ENCODE results near the gene DGKD. TPM values are rescaled to one million over a fixed set of nuclear protein-coding genes. Genes with fewer than 3 reads are reported as not detected.

The DGKD gene
- total RNA-seq, 1 donor from 2014 or later = 46.5 TPM

GRCh38 chr2:233407771-233408181 lies 53.5 kb downstream of the DGKD start:
- DNase-seq (ENCODE audit: low spot score in 2 of 2) (no peak), FAIRE-seq (no peak)

DNA sequence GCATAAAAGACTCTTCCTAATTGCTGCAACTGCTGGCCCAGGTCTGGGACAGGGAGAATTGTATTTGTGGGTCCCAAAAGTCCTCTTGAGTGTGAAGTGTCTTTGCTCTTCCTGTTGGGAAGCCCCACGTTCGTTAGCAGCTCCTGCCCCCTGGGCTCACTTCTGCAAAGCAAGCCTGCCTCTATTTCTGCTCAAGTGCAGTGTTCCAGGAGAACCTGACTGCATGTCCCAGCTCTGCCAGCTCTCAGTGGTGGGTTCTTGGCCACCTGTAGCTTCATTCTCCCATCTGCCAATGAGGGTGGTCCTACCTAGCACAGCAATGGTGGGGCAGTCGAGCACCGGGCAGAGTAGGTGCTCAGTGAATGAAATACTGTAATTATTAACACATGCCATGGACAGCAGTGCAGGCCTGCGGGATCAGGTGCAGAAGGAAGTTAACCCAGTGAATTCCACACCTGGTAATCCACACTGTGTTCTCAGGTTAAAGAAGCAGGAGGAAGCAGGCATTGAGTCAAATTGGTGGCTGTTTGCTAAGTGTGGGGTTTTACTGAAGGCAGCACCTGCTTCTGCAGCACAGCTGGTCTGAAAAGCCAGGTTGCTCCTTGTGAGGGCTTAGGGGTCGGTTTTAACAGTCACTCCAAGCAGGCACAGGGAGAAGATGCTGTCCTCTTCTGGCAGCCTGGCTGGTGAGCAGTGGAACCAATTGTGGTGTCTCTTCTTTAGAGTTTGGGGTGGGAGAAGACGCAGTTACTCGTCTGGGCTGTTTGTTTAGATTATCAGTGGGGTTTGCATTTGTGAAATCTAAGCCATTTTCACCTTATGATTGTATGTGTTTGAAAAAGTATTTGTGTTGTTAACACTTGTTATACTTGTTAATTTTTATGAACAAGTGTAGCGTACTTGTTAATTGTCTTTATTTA lies 54.3 kb downstream of the DGKD start:
- no peak for FAIRE-seq

DNA sequence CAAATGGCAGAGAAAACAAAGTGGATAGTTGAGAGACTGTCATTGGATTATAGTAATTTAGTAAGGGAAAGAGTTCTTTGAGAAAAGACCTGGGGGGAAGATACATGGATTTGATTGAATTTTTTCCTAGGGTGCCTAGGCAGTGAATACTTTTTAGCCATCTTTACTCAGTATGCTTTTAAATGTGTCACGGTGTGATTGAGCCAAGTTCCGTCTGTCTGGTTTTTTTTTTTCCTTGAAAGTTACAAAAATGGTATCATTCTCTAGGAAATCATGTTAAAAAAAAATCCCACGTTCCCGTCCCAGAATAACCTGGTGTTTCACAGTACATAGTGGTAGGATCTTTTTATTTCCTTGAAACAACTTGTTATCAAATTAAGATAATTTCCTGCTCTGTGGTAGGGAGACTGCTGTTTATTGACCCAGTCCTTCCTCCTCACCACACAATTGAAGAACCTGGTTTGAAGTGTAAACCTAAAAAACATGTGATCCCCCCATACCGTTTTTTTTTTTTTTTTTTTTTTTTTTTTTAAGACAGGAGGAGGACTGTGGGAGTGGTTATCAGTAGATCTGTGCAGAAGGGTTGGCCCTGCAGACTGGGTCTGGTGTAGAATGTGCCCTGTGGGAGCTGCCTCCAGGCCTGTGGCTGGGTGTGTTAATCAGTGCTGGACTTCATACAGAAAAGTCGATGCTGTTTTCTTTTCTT lies 55.1 kb downstream of the DGKD start:
- no peak for DNase-seq (ENCODE audit: low spot score in 2 of 2)
- FAIRE-seq = no peak

More for the DNA sequence above, 54.3 kb downstream of the DGKD start:
- DNase-seq (ENCODE audit: low spot score in 2 of 2) = no peak

GRCh38 chr2:233410196-233410760 lies 56.0 kb downstream of the DGKD start:
- FAIRE-seq (no peak), DNase-seq (ENCODE audit: low spot score in 2 of 2) (no peak)

- FAIRE-seq = no peak
- DNase-seq (ENCODE audit: low spot score in 2 of 2) = no peak
These were observed 56.9 kb downstream of the DGKD start for GRCh38 chr2:233411162-233411561.

DNA sequence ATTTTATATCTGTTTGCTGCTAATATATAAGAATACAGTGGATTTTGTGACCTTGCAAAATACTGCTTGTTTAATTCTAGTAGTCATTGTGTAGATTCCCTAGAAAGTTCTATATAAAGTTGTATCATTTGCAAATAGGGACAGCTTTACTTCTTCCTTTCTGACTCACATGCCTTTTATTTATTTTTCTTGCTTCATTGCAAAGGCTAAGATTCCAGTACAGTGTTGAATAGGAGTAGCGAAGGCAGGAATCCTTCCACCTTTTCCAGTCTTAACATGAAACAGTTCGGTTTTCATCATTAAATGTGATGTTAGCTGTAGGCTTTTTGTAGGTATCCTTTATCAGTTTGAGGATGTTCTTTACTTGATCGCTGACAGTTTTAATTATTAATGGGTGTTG lies 58.1 kb downstream of the DGKD start:
- DNase-seq (ENCODE audit: low spot score in 2 of 2) = no peak

DNA sequence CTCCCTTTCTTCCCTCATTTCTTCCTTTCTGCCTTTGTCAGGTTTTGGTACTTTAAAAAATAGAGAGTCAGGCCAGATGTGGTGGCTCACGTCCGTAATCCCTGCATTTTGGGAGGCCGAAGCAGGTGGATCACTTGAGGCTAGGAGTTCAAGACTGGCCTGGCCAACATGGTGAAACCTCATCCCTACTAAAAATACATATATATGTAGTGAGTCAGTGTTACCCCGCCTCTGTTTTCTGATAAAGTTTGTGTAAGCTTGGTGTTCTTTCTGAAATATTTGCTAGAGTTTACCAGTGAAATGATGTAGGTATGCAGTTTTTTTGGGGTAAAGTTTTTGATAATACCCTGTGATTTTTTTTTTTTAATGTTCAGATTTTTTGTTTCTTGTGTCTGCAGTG lies 58.8 kb downstream of the DGKD start:
- DNase-seq (ENCODE audit: low spot score in 2 of 2) = no peak
- FAIRE-seq = no peak

More for the DNA sequence above, 58.1 kb downstream of the DGKD start:
- no peak for FAIRE-seq

GRCh38 chr2:233413559-233414272 lies 59.4 kb downstream of the DGKD start:
- DNase-seq (ENCODE audit: low spot score in 2 of 2) (peak; percentile 17 to 58), FAIRE-seq (no peak)

- DNase-seq (ENCODE audit: low spot score in 2 of 2) = no peak
- FAIRE-seq = no peak
These were observed 60.0 kb downstream of the DGKD start for GRCh38 chr2:233414273-233414654.

GRCh38 chr2:233414777-233415570 lies 60.7 kb downstream of the DGKD start:
- DNase-seq (ENCODE audit: low spot score in 2 of 2) = no peak
- no peak for FAIRE-seq

DNA sequence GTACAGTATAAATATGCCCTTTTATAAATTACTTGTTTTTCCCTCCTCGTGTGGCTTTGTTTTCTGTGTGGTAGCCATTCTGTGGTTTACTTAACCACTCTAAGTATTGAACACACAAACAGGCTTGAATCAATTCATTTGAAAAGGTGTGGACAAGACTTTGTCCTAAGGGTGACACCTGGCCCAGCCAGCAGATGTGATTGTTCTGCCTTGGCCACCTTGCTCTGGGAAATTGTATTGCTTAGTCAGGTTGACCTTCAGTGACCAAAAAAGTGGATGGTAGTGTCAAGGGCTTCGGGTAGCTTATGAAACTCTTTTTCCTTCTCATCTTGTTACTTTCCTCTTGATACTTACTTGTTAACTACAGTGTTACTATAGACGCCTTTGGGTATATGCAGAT lies 61.9 kb downstream of the DGKD start:
- no peak for FAIRE-seq
- DNase-seq (ENCODE audit: low spot score in 2 of 2) = no peak

DNA sequence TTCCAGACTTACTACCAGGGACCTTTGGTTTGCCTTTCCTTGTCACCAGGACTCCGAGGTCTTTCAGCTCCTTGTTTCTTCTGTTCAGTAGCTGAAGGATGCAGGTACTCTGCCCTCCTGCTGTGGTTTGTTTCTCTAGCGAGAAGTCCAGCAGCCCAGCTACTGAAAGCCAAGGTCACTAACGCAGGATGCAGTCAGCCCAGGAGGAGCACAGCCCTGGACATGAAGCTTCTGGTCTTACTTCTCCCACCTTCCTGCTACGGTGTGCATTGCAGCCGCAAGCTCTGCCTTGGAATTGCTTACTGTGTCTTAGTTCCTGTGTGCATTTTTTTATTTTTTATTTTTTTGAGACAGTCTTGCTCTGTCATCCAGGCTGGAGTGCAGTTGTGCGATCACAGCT lies 62.4 kb downstream of the DGKD start:
- no peak for DNase-seq (ENCODE audit: low spot score in 2 of 2)
- no peak for FAIRE-seq

DNA sequence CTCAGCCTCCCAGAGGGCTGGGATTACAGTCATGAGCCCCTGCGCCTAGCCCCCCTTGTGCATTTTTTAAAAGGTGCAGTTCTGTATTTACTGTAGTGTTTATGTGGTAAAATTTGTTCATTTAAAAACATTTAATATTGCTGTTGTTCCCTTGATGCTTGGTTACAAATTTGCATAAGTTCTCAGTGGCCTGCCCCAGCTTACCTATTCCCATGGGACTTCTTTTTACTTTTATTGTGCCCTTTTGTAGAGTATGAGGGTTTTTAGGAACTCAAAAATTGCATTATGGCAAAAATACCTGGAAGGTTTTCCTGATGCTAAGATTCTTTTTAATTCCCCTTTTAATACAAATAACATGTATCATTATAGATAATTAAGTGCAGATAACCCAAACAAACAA lies 63.0 kb downstream of the DGKD start:
- FAIRE-seq (no peak), DNase-seq (ENCODE audit: low spot score in 2 of 2) (no peak)

- DNase-seq (ENCODE audit: low spot score in 2 of 2) (no peak), FAIRE-seq (no peak)
These were observed 63.9 kb downstream of the DGKD start for GRCh38 chr2:233418052-233418760.

GRCh38 chr2:233418761-233419546 lies 64.7 kb downstream of the DGKD start:
- DNase-seq (ENCODE audit: low spot score in 2 of 2) = no peak
- FAIRE-seq = no peak

- DNase-seq (ENCODE audit: low spot score in 2 of 2) (no peak), FAIRE-seq (no peak)
These were observed 65.5 kb downstream of the DGKD start for GRCh38 chr2:233419602-233420391.

GRCh38 chr2:233421091-233421816 lies 67.0 kb downstream of the DGKD start:
- DNase-seq (ENCODE audit: low spot score in 2 of 2) = no peak
- FAIRE-seq = no peak
